Mesodermal cell (in vitro differentiated cells): ENCODE results near the gene ERP29.
"Not testable (repeated sequence)": the region's sequence is repeated elsewhere in the genome, so short reads cannot be mapped to it uniquely, and the experiment has no call there.

Experiments
- H3K27ac ChIP-seq: 2 replicates; pipeline ENCODE4 v1.7.0; 2013; ENCODE audit warnings: mild to moderate bottlenecking, low read depth, low read length, moderate library complexity; ENCODE audit not compliant: severe bottlenecking
- H3K36me3 ChIP-seq: 2 replicates; pipeline ENCODE4 v1.7.1; 2013; ENCODE audit warnings: mild to moderate bottlenecking, low read length, moderate library complexity; ENCODE audit not compliant: control insufficient read depth, insufficient read depth
- H3K4me1 ChIP-seq: one replicate; pipeline ENCODE4 v1.7.1; 2013; ENCODE audit warnings: mild to moderate bottlenecking, low read length; ENCODE audit not compliant: insufficient read depth, control insufficient read depth, poor library complexity, severe bottlenecking
- H3K4me3 ChIP-seq: 2 replicates; pipeline ENCODE4 v1.7.0; 2013; ENCODE audit warnings: low read length, control low read depth, mild to moderate bottlenecking; ENCODE audit not compliant: insufficient read depth, poor library complexity, severe bottlenecking; ENCODE audit errors: extremely low read depth
- H3K9me3 ChIP-seq: 2 replicates; pipeline ENCODE4 v1.7.1; 2013; ENCODE audit warnings: mild to moderate bottlenecking, low read length, moderate library complexity; ENCODE audit not compliant: control insufficient read depth
- WGBS, 2 experiments: methylation state at CpG; one replicate each; pipeline ENCODE4 v1.1.5; 2013; ENCODE audit warnings: missing lambda C conversion rate in 2 of 2; ENCODE audit not compliant: insufficient coverage in 2 of 2; 5-methylcytosine and 5-hydroxymethylcytosine counted together

The ERP29 gene

GRCh38 chr12:111991946-111992345, 21.3 kb upstream of the ERP29 start:
- 96% methylated on average over 4 of the region's 4 CpGs; no CpG with 5 or more reads in 1 of the 2 experiments for WGBS, 2 experiments
- Histone ChIP-seq H3K27ac (no peak overlapping the region), H3K4me3 (no peak overlapping the region), H3K4me1 (no peaks in the 10 kb centered on the region), H3K9me3 (no peaks in the 10 kb centered on the region), H3K36me3 (no peaks in the 10 kb centered on the region)

DNA sequence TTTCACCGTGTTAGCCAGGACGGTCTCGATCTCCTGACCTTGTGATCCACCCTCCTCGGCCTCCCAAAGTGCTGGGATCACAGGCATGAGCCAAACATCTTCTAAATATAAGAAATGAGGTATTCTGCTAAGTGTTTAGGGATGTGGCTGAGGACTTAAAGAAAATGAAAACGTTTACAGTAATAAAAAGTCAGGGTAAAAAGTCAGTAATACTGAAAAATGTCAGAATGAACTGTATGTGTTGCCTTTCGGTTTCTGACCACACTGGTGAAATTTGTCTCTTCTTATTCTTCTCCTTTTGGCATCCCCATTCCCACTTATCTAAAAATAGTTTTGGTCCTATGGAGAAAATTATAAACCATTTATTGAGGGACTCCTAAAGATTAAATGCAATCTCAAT, 20.8 kb upstream of the ERP29 start:
- no peak overlapping the region for H3K4me3 ChIP-seq
- no peak overlapping the region for H3K27ac ChIP-seq
- 20% methylated on average over 1 of the region's 6 CpGs; no CpG with 5 or more reads in 1 of the 2 experiments for WGBS, 2 experiments
- no peaks in the 10 kb centered on the region for H3K36me3 ChIP-seq
- no peaks in the 10 kb centered on the region for H3K4me1 ChIP-seq
- no peaks in the 10 kb centered on the region for H3K9me3 ChIP-seq

- 88 to 100% methylated on average over 1 of the region's 2 CpGs for WGBS, 2 experiments
Observed at GRCh38 chr12:111993292-111994150, 19.7 kb upstream of the ERP29 start.

GRCh38 chr12:111994211-111995111, 18.8 kb upstream of the ERP29 start:
- not testable (repeated sequence) for H3K4me3 ChIP-seq, H3K36me3 ChIP-seq, H3K27ac ChIP-seq, H3K4me1 ChIP-seq, H3K9me3 ChIP-seq
- 95 to 96% methylated on average over 9 to 10 of the region's 17 CpGs for WGBS, 2 experiments

More at GRCh38 chr12:111993292-111994150, 19.7 kb upstream of the ERP29 start:
- H3K36me3 ChIP-seq, result no peaks in the 10 kb centered on the region
- H3K4me3 ChIP-seq, result no peak overlapping the region
- H3K9me3 ChIP-seq, result no peaks in the 10 kb centered on the region
- H3K27ac ChIP-seq, result no peak overlapping the region
- H3K4me1 ChIP-seq, result no peaks in the 10 kb centered on the region

GRCh38 chr12:111995782-111996480, 17.3 kb upstream of the ERP29 start:
- Histone ChIP-seq H3K4me1 (no peaks in the 10 kb centered on the region), H3K27ac (no peak overlapping the region), H3K36me3 (no peaks in the 10 kb centered on the region), H3K4me3 (no peak overlapping the region), H3K9me3 (no peaks in the 10 kb centered on the region)
- no CpG with 5 or more reads among the region's 1 CpG for WGBS, 2 experiments

- H3K4me1 ChIP-seq, result no peaks in the 10 kb centered on the region
- H3K27ac ChIP-seq, result no peak overlapping the region
- no peaks in the 10 kb centered on the region for H3K36me3 ChIP-seq
- no peaks in the 10 kb centered on the region for H3K9me3 ChIP-seq
- 86 to 100% methylated on average over 1 of the region's 2 CpGs for WGBS, 2 experiments
- H3K4me3 ChIP-seq, result no peak overlapping the region
Observed at GRCh38 chr12:111997300-111997699, 15.9 kb upstream of the ERP29 start.

DNA sequence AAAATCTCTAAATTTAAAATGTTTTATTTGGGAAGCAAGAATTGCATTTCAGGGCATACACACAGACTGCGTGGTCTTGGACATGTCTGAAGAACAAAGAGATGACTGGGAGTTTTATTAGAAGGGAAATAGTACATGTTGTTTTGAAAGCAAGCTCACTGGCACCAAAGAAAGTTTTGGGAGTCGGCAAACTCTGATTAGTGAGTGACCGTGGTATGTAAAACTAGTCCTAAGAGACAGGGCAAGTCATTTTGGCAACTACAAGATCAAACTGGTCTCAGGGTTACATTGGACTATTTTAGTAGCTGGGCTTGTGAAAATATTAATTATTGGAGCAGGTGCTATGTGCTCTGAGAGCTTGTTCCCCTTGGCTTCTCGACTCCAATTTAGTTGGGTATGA, 15.2 kb upstream of the ERP29 start:
- WGBS, 2 experiments, result 88 to 100% methylated on average over 3 of the region's 4 CpGs
- H3K4me3 ChIP-seq, result no peak overlapping the region
- H3K27ac ChIP-seq, result no peak overlapping the region
- H3K4me1 ChIP-seq, result no peaks in the 10 kb centered on the region
- no peaks in the 10 kb centered on the region for H3K9me3 ChIP-seq
- H3K36me3 ChIP-seq, result no peaks in the 10 kb centered on the region

GRCh38 chr12:111999129-111999528, 14.1 kb upstream of the ERP29 start:
- not testable (repeated sequence) for H3K36me3 ChIP-seq, H3K27ac ChIP-seq, H3K4me1 ChIP-seq, H3K9me3 ChIP-seq, H3K4me3 ChIP-seq
- 93 to 94% methylated on average over 6 to 9 of the region's 9 CpGs for WGBS, 2 experiments

GRCh38 chr12:112000820-112001219, 12.4 kb upstream of the ERP29 start:
- Histone ChIP-seq H3K36me3 (no peaks in the 10 kb centered on the region), H3K4me1 (no peaks in the 10 kb centered on the region), H3K27ac (no peak overlapping the region), H3K4me3 (no peak overlapping the region), H3K9me3 (no peaks in the 10 kb centered on the region)
- 88 to 94% methylated on average over 3 to 6 of the region's 8 CpGs for WGBS, 2 experiments

GRCh38 chr12:112001576-112001975, 11.7 kb upstream of the ERP29 start:
- H3K27ac ChIP-seq, result no peak overlapping the region
- no peaks in the 10 kb centered on the region for H3K36me3 ChIP-seq
- no peaks in the 10 kb centered on the region for H3K4me1 ChIP-seq
- H3K4me3 ChIP-seq, result no peak overlapping the region
- no peaks in the 10 kb centered on the region for H3K9me3 ChIP-seq
